Breast epithelium (tissue), 4 donors: Measurements from ENCODE around the gene HDAC10. TPM values are rescaled to one million over a fixed set of nuclear protein-coding genes. Genes with fewer than 3 reads are reported as not detected.

Source experiments
- DNase-seq, 2 donors: peaks; one replicate each; pipeline ENCODE4 v3.0.0-alpha.2; 2019; ENCODE audit warnings: low spot score in 2 of 2
- H3K27ac ChIP-seq, 2 donors: fragments of 200-600 bp; sonication (generic) in 1 of 2; one replicate each; pipeline ENCODE4 v1.5.1; 2016 to 2019; ENCODE audit warnings: mild to moderate bottlenecking in 1 of 2
- H3K27me3 ChIP-seq, 2 donors: fragments of 200-600 bp; sonication (generic) in 1 of 2; one replicate each; pipeline versions ENCODE4 v1.5.1 to v1.6.0; 2017 to 2019; ENCODE audit warnings: control low read depth in 1 of 2, mild to moderate bottlenecking in 1 of 2
- H3K36me3 ChIP-seq: fragments of 200-600 bp; one replicate; pipeline ENCODE4 v1.5.1; 2019
- H3K4me1 ChIP-seq, 2 donors: fragments of 200-600 bp; sonication (generic); one replicate each; pipeline ENCODE4 v1.5.1; 2016 to 2019; ENCODE audit warnings: control low read depth in 1 of 2
- H3K4me3 ChIP-seq, 3 donors: fragments of 200-600 bp; sonication (generic); 1 replicate in 2 of 3; 2 replicates in 1 of 3; pipeline ENCODE4 v1.5.1; 2016 to 2019; ENCODE audit warnings: mild to moderate bottlenecking in 3 of 3, moderate library complexity in 2 of 3
- H3K9me3 ChIP-seq, 2 donors: fragments of 200-600 bp; sonication (generic) in 1 of 2; one replicate each; pipeline ENCODE4 v1.5.1; 2016 to 2019; ENCODE audit warnings: control low read depth in 1 of 2
- POLR2A ChIP-seq: fragments of 450-650 bp; IDR thresholded peaks from one replicate; pipeline ENCODE4 v1.6.1; 2016; ENCODE audit warnings: antibody characterized with exemption, mild to moderate bottlenecking, moderate library complexity
- POLR2AphosphoS5 ChIP-seq, 3 donors: sonication (generic); formaldehyde crosslinking; IDR thresholded peaks; one replicate each; pipeline ENCODE4 v1.6.1; 2017; ENCODE audit warnings: antibody characterized with exemption in 3 of 3
- intact Hi-C: fragments of 100-400 bp; cut with DNase I; formaldehyde crosslinking; loops from one replicate; pipeline ENCODE4 v1.15.1; 2023; ENCODE audit warnings: low total_unique reads
- total RNA-seq, 3 donors: library from RNA; depleted of rRNA; stranded (reverse); fragments of >200 nt; gene quantifications; one replicate each; pipeline ENCODE4 v1.1.0, GENCODE V29; 2016
- TF ChIP-seq, protein P1 (sequence below), 3 donors: fragments of 450-650 bp; IDR thresholded peaks; one replicate each; pipeline ENCODE4 v1.5.1; 2016 to 2017; ENCODE audit warnings: antibody characterized with exemption in 3 of 3, mild to moderate bottlenecking in 3 of 3, moderate library complexity in 3 of 3

Gene HDAC10
- total RNA-seq, 3 donors from 2014 or later, result 22.9 to 35.7 (median 29.4) TPM

DNA sequence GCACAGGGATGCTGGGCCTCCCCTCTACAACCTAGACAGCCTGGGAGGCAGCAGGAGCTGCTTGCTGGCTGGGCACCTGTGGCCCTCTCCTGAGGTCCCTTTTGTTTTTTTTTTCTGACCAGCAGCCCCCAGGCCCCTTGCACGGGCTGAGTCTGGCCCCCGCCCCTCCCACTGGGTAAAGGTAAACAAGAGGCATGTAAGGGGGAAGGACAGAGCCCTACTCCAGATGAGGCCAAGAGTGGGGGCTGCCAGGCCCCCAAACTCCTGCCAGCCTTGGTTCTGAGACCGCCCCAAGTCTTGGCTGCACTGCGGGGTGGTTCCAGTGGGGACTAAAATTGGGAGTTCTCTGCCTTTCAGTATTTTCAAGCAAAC is 47.2 kb upstream of the HDAC10 start:
- Histone ChIP-seq H3K27me3 (no peaks in the 10 kb centered on the region), H3K27ac (peak overlapping the region; percentile 94 to 98), H3K9me3 (no peaks in the 10 kb centered on the region), H3K36me3 (no peaks in the 10 kb centered on the region), H3K4me3 (no peak overlapping the region), H3K4me1 (peaks cover 66% of the 10 kb centered on the region in 2 donors)
- TF ChIP-seq POLR2A, result no peak
- TF ChIP-seq POLR2AphosphoS5 (IDR thresholded peaks at IDR 0.05), result no peak
- TF ChIP-seq, protein P1, sequence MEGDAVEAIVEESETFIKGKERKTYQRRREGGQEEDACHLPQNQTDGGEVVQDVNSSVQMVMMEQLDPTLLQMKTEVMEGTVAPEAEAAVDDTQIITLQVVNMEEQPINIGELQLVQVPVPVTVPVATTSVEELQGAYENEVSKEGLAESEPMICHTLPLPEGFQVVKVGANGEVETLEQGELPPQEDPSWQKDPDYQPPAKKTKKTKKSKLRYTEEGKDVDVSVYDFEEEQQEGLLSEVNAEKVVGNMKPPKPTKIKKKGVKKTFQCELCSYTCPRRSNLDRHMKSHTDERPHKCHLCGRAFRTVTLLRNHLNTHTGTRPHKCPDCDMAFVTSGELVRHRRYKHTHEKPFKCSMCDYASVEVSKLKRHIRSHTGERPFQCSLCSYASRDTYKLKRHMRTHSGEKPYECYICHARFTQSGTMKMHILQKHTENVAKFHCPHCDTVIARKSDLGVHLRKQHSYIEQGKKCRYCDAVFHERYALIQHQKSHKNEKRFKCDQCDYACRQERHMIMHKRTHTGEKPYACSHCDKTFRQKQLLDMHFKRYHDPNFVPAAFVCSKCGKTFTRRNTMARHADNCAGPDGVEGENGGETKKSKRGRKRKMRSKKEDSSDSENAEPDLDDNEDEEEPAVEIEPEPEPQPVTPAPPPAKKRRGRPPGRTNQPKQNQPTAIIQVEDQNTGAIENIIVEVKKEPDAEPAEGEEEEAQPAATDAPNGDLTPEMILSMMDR (IDR thresholded peaks at IDR 0.05), result no peak
- intact Hi-C loops, result no loop called here
- DNase-seq, result no peak

DNA sequence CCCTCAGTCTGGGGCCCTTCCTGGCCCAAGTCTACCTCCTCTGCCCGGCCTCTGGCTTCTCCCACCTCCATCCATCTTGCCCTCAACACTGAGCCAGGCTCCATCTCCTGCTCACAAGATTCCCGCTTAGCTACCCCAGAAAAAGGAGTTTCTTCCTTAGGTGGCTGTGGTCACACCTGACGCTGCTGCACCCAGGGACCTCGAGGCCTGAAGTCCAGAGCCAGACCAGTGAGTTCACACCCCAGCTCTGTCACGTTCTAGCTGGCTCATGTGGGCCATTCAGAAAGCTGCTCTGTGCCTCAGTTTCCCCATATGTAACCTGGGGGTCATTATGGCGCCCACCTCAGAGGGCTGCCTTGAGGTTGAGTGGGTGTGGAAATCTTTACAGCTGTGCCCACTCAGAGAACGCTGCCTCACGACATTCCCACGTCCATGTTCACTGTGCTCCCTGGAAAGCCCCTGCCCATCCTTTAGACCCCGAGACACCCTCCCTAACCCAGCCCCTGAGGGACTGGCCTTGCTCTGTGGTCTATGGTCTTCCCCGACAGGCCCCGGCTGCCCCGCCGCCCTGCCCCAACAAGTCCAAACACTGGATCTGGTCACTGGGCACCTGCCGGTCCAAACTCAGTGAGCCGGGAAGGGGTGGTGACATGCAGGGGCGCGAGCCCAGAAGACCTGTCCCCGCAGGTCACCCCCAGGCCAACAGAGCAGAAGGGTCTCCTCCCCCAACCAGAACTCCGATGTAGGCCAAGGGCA is 46.6 kb upstream of the HDAC10 start:
- no peak for DNase-seq
- Histone ChIP-seq H3K4me1 (peaks cover 66% of the 10 kb centered on the region in 2 donors), H3K4me3 (peak overlapping the region in 1 of 3 donors; percentile 42), H3K27ac (peak overlapping the region; percentile 94 to 98), H3K9me3 (no peaks in the 10 kb centered on the region), H3K27me3 (no peaks in the 10 kb centered on the region), H3K36me3 (no peaks in the 10 kb centered on the region)
- intact Hi-C loops, result no loop called here
- TF ChIP-seq POLR2AphosphoS5 (IDR thresholded peaks at IDR 0.05) (no peak), POLR2A (no peak)
- TF ChIP-seq, protein P1 (IDR thresholded peaks at IDR 0.05), result no peak

DNA sequence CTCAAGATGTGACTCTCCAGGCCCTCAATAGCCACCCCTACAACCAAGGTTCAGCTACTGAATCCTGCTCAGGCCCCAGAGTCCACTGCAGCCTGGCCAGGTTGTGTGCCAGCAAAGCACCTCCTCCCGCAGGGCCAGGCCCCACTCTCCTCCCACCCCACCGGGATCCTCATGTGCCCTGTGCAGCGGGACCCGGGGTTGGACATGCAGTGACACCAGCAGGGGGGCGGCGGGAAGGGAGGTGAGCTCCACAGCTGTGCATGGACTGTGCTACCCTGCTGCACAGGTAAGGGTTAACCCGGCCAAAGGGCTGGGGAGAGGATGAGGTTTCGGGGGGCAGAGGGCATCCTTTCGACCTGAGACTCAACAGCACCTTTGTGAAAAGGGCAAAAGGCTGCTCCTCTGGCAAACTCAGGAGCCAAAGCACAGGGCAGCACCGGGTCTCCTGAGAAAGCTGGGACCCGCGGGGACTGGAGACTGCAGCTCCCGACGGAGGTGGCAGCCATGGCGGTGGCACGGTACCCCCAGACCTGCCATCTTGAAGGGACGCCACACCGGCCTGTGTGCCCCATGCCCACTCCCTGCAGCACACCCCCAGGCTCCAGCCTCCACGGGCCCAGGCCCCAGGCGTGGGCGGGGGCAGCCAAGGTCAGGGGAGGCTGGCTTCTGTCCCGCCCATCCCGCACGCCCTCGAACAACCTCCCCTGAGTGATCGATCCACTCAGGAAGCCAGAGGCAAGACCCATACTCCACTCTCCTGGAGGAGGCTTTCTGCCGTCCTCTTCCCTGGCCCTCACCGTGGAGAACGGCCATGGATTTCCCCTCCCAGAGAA is 45.8 kb upstream of the HDAC10 start:
- peaks cover 58 to 60% of the 10 kb centered on the region in 2 donors for H3K4me1 ChIP-seq
- TF ChIP-seq POLR2AphosphoS5 (IDR thresholded peaks at IDR 0.05) (no peak), POLR2A (no peak)
- TF ChIP-seq, protein P1 (IDR thresholded peaks at IDR 0.05), result no peak
- no peaks in the 10 kb centered on the region for H3K36me3 ChIP-seq
- peak overlapping the region in 1 of 3 donors; percentile 42 for H3K4me3 ChIP-seq
- H3K27me3 ChIP-seq, result no peaks in the 10 kb centered on the region
- intact Hi-C loops, result no loop called here
- peak overlapping the region; percentile 94 to 98 for H3K27ac ChIP-seq
- H3K9me3 ChIP-seq, result no peaks in the 10 kb centered on the region
- no peak for DNase-seq

DNA sequence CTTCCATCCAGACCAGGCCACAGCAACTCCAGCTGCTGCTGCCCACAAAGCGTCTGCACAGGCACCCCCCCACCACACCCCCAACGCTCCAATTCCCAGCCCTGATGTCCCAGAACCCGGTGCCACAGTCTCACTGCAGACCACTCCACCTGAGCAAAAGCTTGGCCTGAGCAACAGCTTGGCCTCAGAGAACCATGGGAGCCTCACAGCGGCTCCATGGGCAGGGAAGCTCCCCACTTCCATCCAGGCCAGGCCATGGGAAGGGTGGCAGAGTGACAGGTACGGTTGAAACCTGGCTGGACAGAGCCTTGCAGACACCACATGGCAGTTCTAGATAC is 43.2 kb upstream of the HDAC10 start:
- no peak for TF ChIP-seq POLR2A
- TF ChIP-seq, protein P1 (IDR thresholded peaks at IDR 0.05), result no peak
- no peak for TF ChIP-seq POLR2AphosphoS5 (IDR thresholded peaks at IDR 0.05)
- no peaks in the 10 kb centered on the region for H3K9me3 ChIP-seq
- H3K27me3 ChIP-seq, result no peaks in the 10 kb centered on the region
- H3K27ac ChIP-seq, result peak overlapping the region; percentile 92 to 96
- H3K36me3 ChIP-seq, result no peaks in the 10 kb centered on the region
- no peak for DNase-seq
- intact Hi-C loops, result no loop called here
- peaks cover 34 to 38% of the 10 kb centered on the region in 2 donors for H3K4me1 ChIP-seq
- peak overlapping the region in 2 of 3 donors; percentile 28 to 64 for H3K4me3 ChIP-seq
